ENCODE data around the gene NOS1AP. TPM values are rescaled to one million over a fixed set of nuclear protein-coding genes. Genes with fewer than 3 reads are reported as not detected.
A peak's percentile ranks its signal among the peaks of the same experiment; 100 is the strongest.

Gene NOS1AP
- total and polyA plus RNA-seq, 2 donors from 2014 or later = 0.47 to 10.7 TPM

- FAIRE-seq (no peak), DNase-seq (peak in 4 of 5 donors; percentile 26 to 51 (median 36))
- Histone ChIP-seq H3K9ac (ENCODE audit: low read length in 3 of 3) (no peak overlapping the region), H3K36me3 (ENCODE audit: control insufficient read depth in 2 of 3, insufficient read depth in 3 of 3, low read length in 3 of 3) (no peaks in the 10 kb centered on the region), H3K4me3 (ENCODE audit: low read length in 3 of 3) (no peak overlapping the region), H3K4me1 (ENCODE audit: control insufficient read depth in 2 of 3, insufficient read depth in 2 of 3, low read depth in 1 of 3, low read length in 3 of 3) (peaks cover 0 to 13% (median 0%) of the 10 kb centered on the region in 3 donors), H3K27me3 (ENCODE audit: control insufficient read depth, insufficient read depth, low read length) (no peaks in the 10 kb centered on the region), H3K27ac (ENCODE audit: low read depth in 2 of 2, low read length in 2 of 2) (no peak overlapping the region), H3K9me3 (ENCODE audit: control insufficient read depth in 2 of 3, insufficient read depth in 1 of 3, low read length in 3 of 3) (no peaks in the 10 kb centered on the region)
- intact Hi-C loops (cut with DNase I) = no loop called here
- TF ChIP-seq, protein P1, sequence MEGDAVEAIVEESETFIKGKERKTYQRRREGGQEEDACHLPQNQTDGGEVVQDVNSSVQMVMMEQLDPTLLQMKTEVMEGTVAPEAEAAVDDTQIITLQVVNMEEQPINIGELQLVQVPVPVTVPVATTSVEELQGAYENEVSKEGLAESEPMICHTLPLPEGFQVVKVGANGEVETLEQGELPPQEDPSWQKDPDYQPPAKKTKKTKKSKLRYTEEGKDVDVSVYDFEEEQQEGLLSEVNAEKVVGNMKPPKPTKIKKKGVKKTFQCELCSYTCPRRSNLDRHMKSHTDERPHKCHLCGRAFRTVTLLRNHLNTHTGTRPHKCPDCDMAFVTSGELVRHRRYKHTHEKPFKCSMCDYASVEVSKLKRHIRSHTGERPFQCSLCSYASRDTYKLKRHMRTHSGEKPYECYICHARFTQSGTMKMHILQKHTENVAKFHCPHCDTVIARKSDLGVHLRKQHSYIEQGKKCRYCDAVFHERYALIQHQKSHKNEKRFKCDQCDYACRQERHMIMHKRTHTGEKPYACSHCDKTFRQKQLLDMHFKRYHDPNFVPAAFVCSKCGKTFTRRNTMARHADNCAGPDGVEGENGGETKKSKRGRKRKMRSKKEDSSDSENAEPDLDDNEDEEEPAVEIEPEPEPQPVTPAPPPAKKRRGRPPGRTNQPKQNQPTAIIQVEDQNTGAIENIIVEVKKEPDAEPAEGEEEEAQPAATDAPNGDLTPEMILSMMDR (IDR thresholded peaks at IDR 0.05; ENCODE audit: borderline replicate concordance, extremely low read depth, insufficient read depth) = no peak
Observed at GRCh38 chr1:162319493-162320175, 250.1 kb downstream of the NOS1AP start.

- no peak for FAIRE-seq
- Histone ChIP-seq H3K27ac (ENCODE audit: low read depth in 2 of 2, low read length in 2 of 2) (no peak overlapping the region), H3K9me3 (ENCODE audit: control insufficient read depth in 2 of 3, insufficient read depth in 1 of 3, low read length in 3 of 3) (no peaks in the 10 kb centered on the region), H3K4me1 (ENCODE audit: control insufficient read depth in 2 of 3, insufficient read depth in 2 of 3, low read depth in 1 of 3, low read length in 3 of 3) (peaks cover 0 to 13% (median 0%) of the 10 kb centered on the region in 3 donors), H3K36me3 (ENCODE audit: control insufficient read depth in 2 of 3, insufficient read depth in 3 of 3, low read length in 3 of 3) (no peaks in the 10 kb centered on the region), H3K9ac (ENCODE audit: low read length in 3 of 3) (no peak overlapping the region), H3K4me3 (ENCODE audit: low read length in 3 of 3) (no peak overlapping the region), H3K27me3 (ENCODE audit: control insufficient read depth, insufficient read depth, low read length) (no peaks in the 10 kb centered on the region)
- intact Hi-C loops (cut with DNase I) = no loop called here
- no peak for DNase-seq
- TF ChIP-seq, protein P1 (IDR thresholded peaks at IDR 0.05; ENCODE audit: borderline replicate concordance, extremely low read depth, insufficient read depth) = no peak
Observed at GRCh38 chr1:162321809-162322422, 252.4 kb downstream of the NOS1AP start.

- FAIRE-seq = no peak
- H3K9ac ChIP-seq (ENCODE audit: low read length in 3 of 3) = no peak overlapping the region
- H3K27me3 ChIP-seq (ENCODE audit: control insufficient read depth, insufficient read depth, low read length) = no peaks in the 10 kb centered on the region
- H3K36me3 ChIP-seq (ENCODE audit: control insufficient read depth in 2 of 3, insufficient read depth in 3 of 3, low read length in 3 of 3) = no peaks in the 10 kb centered on the region
- no peak overlapping the region for H3K4me3 ChIP-seq (ENCODE audit: low read length in 3 of 3)
- H3K9me3 ChIP-seq (ENCODE audit: control insufficient read depth in 2 of 3, insufficient read depth in 1 of 3, low read length in 3 of 3) = no peaks in the 10 kb centered on the region
- H3K4me1 ChIP-seq (ENCODE audit: control insufficient read depth in 2 of 3, insufficient read depth in 2 of 3, low read depth in 1 of 3, low read length in 3 of 3) = peaks cover 0 to 7% (median 0%) of the 10 kb centered on the region in 3 donors
- no peak for DNase-seq
- intact Hi-C loops (cut with DNase I) = no loop called here
- TF ChIP-seq, protein P1 (IDR thresholded peaks at IDR 0.05; ENCODE audit: borderline replicate concordance, extremely low read depth, insufficient read depth) = no peak
- no peak overlapping the region for H3K27ac ChIP-seq (ENCODE audit: low read depth in 2 of 2, low read length in 2 of 2)
Observed at GRCh38 chr1:162323023-162323422, 253.5 kb downstream of the NOS1AP start.
